HepG2 (cell line): ENCODE data around the gene PXT1.

Experiments
- FOXK2 ChIP-seq: fragments of 450-650 bp; IDR thresholded peaks from 2 replicates; pipeline ENCODE4 v1.6.1; 2016
- NFYB ChIP-seq: sonication (generic); formaldehyde crosslinking; IDR thresholded peaks from 2 replicates; pipeline ENCODE4 v1.4.0; 2020; ENCODE audit warnings: missing genetic modification reagents
- SIN3A ChIP-seq: IDR thresholded peaks from 2 replicates; pipeline ENCODE4 v1.6.1; 2011; ENCODE audit warnings: low read depth, mild to moderate bottlenecking, control low read depth, low read length, borderline replicate concordance
- SRSF9 ChIP-seq: fragments of 200-400 bp; formaldehyde crosslinking; IDR thresholded peaks from 2 replicates; pipeline ENCODE4 v1.6.1; 2018; ENCODE audit warnings: borderline replicate concordance, mild to moderate bottlenecking, low read depth, low read length; ENCODE audit not compliant: insufficient read depth, poor library complexity, severe bottlenecking

- no peak for TF ChIP-seq NFYB
- no peak for TF ChIP-seq SRSF9
- no peak for TF ChIP-seq FOXK2
- no peak for TF ChIP-seq SIN3A
Observed at GRCh38 chr6:36368921-36369865, 73.5 kb downstream of the PXT1 start.
